Parathyroid adenoma (tissue), 2 donors: ENCODE results near the gene SPSB2.

Source experiments
- H2AFZ ChIP-seq: fragments of 300-600 bp; sonication (generic); one replicate; pipeline ENCODE4 v1.7.0; 2017; ENCODE audit warnings: antibody characterized with exemption, mild to moderate bottlenecking
- H3K27ac ChIP-seq: fragments of 300-600 bp; sonication (generic); one replicate; pipeline ENCODE4 v1.7.0; 2017
- H3K27me3 ChIP-seq: fragments of 300-600 bp; sonication (generic); one replicate; pipeline ENCODE4 v1.7.0; 2017; ENCODE audit warnings: low read length; ENCODE audit not compliant: control insufficient read depth, insufficient read depth
- H3K36me3 ChIP-seq: fragments of 300-600 bp; sonication (generic); one replicate; pipeline ENCODE4 v1.7.0; 2017; ENCODE audit warnings: low read length; ENCODE audit not compliant: control insufficient read depth, insufficient read depth
- H3K4me1 ChIP-seq: fragments of 300-600 bp; sonication (generic); one replicate; pipeline ENCODE4 v1.7.0; 2017; ENCODE audit warnings: control low read depth
- H3K4me2 ChIP-seq: fragments of 300-600 bp; sonication (generic); one replicate; pipeline ENCODE4 v1.7.0; 2017; ENCODE audit warnings: low read length
- H3K4me3 ChIP-seq: fragments of 300-600 bp; sonication (generic); one replicate; pipeline ENCODE4 v1.7.0; 2017; ENCODE audit warnings: low read depth, low read length
- H3K79me2 ChIP-seq: fragments of 300-600 bp; sonication (generic); one replicate; pipeline ENCODE4 v1.7.0; 2017; ENCODE audit warnings: control low read depth
- H3K9ac ChIP-seq: fragments of 300-600 bp; sonication (generic); one replicate; pipeline ENCODE4 v1.7.0; 2017; ENCODE audit warnings: mild to moderate bottlenecking
- H3K9me3 ChIP-seq: fragments of 300-600 bp; sonication (generic); one replicate; pipeline ENCODE4 v1.7.0; 2017; ENCODE audit warnings: low read length; ENCODE audit not compliant: control insufficient read depth
- CTCF ChIP-seq: fragments of 300-600 bp; sonication (generic); IDR thresholded peaks from one replicate; pipeline ENCODE4 v1.7.0; 2017; ENCODE audit warnings: antibody characterized with exemption, mild to moderate bottlenecking
- donor health status: primary hyperparathyroidism.

The SPSB2 gene

GRCh38 chr12:6828781-6829535 lies 44.1 kb downstream of the SPSB2 start:
- Histone ChIP-seq H3K27me3 (no peaks in the 10 kb centered on the region), H3K4me3 (peak overlapping the region; percentile 83), H3K36me3 (no peaks in the 10 kb centered on the region), H3K27ac (peak overlapping the region; percentile 77), H2AFZ (peak overlapping the region; percentile 95), H3K79me2 (no peaks in the 10 kb centered on the region), H3K9ac (peak overlapping the region; percentile 96), H3K9me3 (no peaks in the 10 kb centered on the region), H3K4me1 (peaks cover 13% of the 10 kb centered on the region), H3K4me2 (peak overlapping the region; percentile 99)
- TF ChIP-seq CTCF = no peak

GRCh38 chr12:6827982-6828780 lies 44.9 kb downstream of the SPSB2 start, which contains the start of gene P3H3:
TSS of gene P3H3 (plus strand) at chr12:6828407. CDS start at chr12:6828441, 34 bp downstream.
- Histone ChIP-seq H3K79me2 (no peaks in the 10 kb centered on the region), H3K36me3 (no peaks in the 10 kb centered on the region), H3K9ac (peak within 1 kb of the TSS; percentile 96), H3K4me1 (peaks cover 13% of the 10 kb centered on the region), H2AFZ (peak within 1 kb of the TSS; percentile 95), H3K27ac (peak within 1 kb of the TSS; percentile 77), H3K27me3 (no peaks in the 10 kb centered on the region), H3K4me3 (peak within 1 kb of the TSS; percentile 83), H3K9me3 (no peaks in the 10 kb centered on the region), H3K4me2 (peak within 1 kb of the TSS; percentile 99)
- TF ChIP-seq CTCF = no peak

DNA sequence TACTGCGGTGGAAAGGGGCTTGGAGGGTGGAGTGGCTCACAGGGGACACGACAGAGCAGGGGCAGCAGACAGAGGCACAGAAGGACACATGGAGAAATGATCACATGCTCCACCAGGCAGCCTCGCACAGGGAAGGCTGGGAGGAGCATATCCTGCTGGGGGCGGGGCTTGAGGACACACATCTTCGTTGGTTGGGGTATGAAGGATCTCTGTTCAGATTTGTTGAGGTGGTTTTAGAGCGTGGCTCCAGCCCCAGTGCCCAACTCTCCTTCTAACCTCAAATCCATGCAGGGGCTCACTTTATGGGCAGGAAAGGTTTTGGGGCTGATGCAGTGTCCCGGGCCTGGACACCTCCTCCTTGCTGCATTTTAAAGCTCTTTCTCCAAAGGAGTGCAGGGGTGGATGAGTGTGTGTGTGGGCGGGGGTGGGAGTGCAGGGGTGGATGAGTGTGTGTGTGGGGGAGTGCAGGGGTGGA lies 45.6 kb downstream of the SPSB2 start:
- Histone ChIP-seq H3K27me3 (no peaks in the 10 kb centered on the region), H3K4me1 (peaks cover 16% of the 10 kb centered on the region), H3K4me3 (no peak overlapping the region), H3K27ac (no peak overlapping the region), H3K9ac (no peak overlapping the region), H3K36me3 (no peaks in the 10 kb centered on the region), H3K9me3 (no peaks in the 10 kb centered on the region), H3K79me2 (no peaks in the 10 kb centered on the region), H2AFZ (peak overlapping the region; percentile 7), H3K4me2 (peak overlapping the region; percentile 9)
- TF ChIP-seq CTCF = no peak

GRCh38 chr12:6826734-6827436 lies 46.2 kb downstream of the SPSB2 start:
- Histone ChIP-seq H3K4me3 (no peak overlapping the region), H3K4me1 (peaks cover 19% of the 10 kb centered on the region), H2AFZ (peak overlapping the region; percentile 7), H3K79me2 (no peaks in the 10 kb centered on the region), H3K27ac (no peak overlapping the region), H3K27me3 (no peaks in the 10 kb centered on the region), H3K9me3 (no peaks in the 10 kb centered on the region), H3K4me2 (peak overlapping the region; percentile 9), H3K36me3 (no peaks in the 10 kb centered on the region), H3K9ac (no peak overlapping the region)
- TF ChIP-seq CTCF = no peak
